ENCODE results near the gene SNX30.
A peak's percentile ranks its signal among the peaks of the same experiment; 100 is the strongest.

The SNX30 gene

DNA sequence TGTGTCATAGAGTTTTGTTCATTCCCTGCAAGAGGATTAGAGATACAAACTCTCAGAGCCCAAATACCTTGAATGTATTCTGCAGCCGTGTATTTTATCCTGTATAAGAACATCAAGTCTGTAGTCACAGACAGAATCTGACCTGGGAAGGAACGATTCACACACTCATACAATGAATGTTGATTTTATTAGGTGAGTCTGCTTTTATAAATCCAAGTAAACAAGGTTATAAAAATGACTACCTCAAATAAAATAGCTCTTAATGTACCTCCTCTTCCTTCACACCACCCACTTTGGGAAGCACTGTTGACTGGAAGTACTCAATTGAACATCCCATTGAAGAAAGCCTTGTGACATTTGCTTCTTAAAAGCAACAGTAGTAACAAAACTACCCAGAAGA, 128.2 kb downstream of the SNX30 start:
- TF ChIP-seq, protein P1, sequence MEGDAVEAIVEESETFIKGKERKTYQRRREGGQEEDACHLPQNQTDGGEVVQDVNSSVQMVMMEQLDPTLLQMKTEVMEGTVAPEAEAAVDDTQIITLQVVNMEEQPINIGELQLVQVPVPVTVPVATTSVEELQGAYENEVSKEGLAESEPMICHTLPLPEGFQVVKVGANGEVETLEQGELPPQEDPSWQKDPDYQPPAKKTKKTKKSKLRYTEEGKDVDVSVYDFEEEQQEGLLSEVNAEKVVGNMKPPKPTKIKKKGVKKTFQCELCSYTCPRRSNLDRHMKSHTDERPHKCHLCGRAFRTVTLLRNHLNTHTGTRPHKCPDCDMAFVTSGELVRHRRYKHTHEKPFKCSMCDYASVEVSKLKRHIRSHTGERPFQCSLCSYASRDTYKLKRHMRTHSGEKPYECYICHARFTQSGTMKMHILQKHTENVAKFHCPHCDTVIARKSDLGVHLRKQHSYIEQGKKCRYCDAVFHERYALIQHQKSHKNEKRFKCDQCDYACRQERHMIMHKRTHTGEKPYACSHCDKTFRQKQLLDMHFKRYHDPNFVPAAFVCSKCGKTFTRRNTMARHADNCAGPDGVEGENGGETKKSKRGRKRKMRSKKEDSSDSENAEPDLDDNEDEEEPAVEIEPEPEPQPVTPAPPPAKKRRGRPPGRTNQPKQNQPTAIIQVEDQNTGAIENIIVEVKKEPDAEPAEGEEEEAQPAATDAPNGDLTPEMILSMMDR (conservative IDR thresholded peaks at IDR 0.05), result no peak
- H3K27ac ChIP-seq, result peak overlapping the region; percentile 49

DNA sequence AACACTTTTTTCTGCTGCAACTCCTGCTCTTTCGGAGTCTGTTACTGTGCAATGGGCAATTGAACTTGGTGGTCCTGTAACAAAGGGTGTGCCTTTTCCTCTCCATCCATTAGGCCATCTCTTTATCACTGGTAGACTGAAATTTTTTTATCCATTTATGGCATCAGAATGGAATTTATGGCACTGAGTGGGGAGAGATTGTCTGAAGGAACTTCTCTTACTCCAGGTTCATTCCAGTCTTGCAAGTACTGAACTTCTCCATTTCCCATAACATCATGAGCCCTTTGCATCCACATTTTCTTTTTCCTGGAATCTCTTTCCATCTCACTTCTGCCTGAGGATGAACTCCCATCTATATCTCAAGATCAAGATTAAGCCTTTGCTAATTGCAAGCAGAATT, 130.1 kb downstream of the SNX30 start:
- TF ChIP-seq, protein P1 (conservative IDR thresholded peaks at IDR 0.05), result no peak
- no peak overlapping the region for H3K27ac ChIP-seq

DNA sequence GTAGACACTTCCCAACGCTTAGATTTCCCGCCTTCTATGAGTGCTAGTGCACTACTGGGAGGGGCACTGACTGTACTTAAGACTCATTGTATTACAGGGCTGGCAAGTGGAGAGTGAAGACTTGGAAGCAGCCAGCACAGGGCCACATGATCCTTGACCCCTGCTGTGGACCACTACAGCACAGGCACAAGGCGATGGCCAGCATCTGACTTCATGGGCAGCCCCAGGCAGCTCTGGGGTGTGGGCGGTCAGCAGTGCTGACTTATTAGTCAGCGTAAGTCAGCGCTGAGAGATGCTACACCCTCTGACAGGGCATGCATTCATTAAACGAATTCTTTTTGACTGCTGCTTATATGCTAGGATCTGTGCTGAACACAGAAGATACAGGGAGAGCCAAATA, 130.8 kb downstream of the SNX30 start:
- H3K27ac ChIP-seq, result no peak overlapping the region
- TF ChIP-seq, protein P1 (conservative IDR thresholded peaks at IDR 0.05), result no peak

DNA sequence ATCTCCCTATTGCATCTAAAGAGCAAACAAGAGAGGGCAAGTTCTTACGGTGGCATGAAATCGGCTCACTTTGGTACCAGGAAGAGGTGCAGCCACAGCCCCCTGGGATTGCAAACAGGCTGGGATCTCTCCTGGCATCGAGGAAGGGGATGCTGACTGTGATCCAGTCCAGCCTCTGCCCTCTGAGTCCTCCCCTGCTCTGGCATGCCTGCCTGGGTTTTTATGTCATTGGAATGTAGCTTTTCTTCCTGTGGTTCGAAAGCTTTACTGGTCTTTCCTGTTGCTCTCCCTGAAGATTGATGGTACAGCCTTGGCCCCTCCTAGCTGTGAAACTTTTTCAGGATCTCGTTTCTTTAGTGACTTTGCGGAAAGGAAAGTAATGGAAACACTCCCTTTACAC, 133.5 kb downstream of the SNX30 start:
- TF ChIP-seq, protein P1 (conservative IDR thresholded peaks at IDR 0.05), result no peak
- no peak overlapping the region for H3K27ac ChIP-seq

DNA sequence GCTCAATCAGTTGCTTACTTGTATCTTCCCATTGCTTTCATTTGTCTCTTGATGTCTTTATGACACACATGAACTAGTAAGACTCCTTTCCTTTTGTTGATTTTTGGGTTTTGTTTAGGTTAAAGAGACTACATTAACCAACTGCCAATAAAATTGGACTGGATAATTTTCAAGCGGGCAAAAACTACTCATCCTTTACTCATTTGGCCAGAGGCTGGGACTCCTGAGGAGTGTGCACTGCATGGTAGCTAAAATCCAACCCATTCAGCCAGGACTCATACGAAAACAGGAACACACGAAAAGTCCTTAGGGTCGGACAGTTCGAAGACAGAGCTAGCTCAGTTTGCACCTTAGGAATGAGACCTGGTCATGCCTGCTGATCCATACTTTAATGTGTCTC, 134.2 kb downstream of the SNX30 start:
- H3K27ac ChIP-seq, result no peak overlapping the region
- TF ChIP-seq, protein P1 (conservative IDR thresholded peaks at IDR 0.05), result no peak

DNA sequence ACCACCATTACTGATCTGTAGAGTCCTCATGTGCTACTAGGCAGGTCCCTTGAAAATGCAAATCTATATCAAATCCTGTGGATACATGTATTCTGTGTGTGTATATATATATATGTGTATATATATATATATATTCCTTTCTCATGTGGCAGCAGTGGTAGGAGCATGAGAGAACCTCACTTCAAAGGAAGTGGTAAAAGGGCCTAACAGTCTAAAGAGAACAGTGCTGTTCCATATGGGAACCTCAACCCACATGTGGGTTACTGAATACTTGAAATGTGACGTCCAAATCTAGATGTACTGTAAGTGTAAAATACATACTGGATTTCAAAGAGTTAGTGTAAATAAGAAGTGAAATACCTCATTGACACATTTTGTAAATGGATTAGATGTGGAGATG, 134.8 kb downstream of the SNX30 start:
- H3K27ac ChIP-seq, result no peak overlapping the region
- TF ChIP-seq, protein P1 (conservative IDR thresholded peaks at IDR 0.05), result no peak

DNA sequence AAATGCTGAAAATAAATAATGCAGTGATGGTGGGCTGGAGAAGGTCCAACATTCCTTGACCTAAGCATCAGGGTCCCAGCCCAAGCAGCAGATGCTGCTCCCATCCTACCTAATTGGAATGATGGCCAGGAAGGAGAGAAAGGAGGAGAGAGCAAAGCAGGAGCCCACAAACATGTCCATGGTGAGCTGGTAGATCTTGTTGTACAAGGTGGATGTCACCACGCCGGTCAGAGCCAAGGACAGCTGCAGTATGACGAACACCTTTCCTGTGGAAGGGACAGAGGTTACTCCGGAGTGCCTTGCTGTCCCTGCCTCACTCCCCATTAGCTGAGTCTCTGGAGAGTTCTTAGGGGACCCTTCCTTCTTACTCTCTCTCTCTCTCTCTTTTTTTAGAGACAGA, 135.8 kb downstream of the SNX30 start:
- TF ChIP-seq, protein P1 (conservative IDR thresholded peaks at IDR 0.05), result no peak
- H3K27ac ChIP-seq, result no peak overlapping the region

DNA sequence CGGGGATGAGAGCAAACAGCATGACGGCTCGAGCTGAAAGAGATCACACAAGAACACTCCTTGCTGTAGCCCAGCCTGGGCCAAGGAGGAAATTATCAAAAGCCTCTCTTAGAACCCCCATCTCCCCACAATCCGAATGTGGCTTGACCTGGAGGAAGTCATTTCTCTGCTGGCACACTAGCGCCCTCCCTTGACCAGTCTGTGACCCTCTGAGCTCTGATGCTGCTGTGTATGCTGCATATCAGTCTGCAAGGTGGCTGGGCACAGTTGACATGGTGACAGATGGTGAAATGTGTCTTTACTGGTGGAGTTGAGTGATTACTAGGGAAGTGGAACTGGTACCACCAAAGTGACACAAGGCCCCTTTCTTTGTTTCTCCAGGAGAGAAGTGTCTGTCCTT, 136.8 kb downstream of the SNX30 start:
- H3K27ac ChIP-seq, result no peak overlapping the region
- TF ChIP-seq, protein P1 (conservative IDR thresholded peaks at IDR 0.05), result no peak
